GM23338 (cell line): Measurements from ENCODE around the gene BTNL8. TPM values are rescaled to one million over a fixed set of nuclear protein-coding genes. Genes with fewer than 3 reads are reported as not detected.

Experiments
- JUNB ChIP-seq: IDR thresholded peaks from one replicate; pipeline ENCODE4 v1.6.1; 2016; ENCODE audit warnings: antibody characterized with exemption; ENCODE audit not compliant: unreplicated experiment
- STAT1 ChIP-seq: IDR thresholded peaks from one replicate; pipeline ENCODE4 v1.6.1; 2016; ENCODE audit warnings: antibody characterized with exemption; ENCODE audit not compliant: unreplicated experiment
- ZNF114 ChIP-seq: fragments of 250-450 bp; sonication (Bioruptor Pico); IDR thresholded peaks from 2 replicates; pipeline ENCODE4 v1.5.0; 2020; ENCODE audit warnings: mild to moderate bottlenecking, moderate library complexity
- ZNF331 ChIP-seq: fragments of 250-450 bp; sonication (Bioruptor Pico); IDR thresholded peaks from 2 replicates; pipeline ENCODE4 v1.5.0; 2020; ENCODE audit warnings: low read depth, mild to moderate bottlenecking, moderate library complexity
- polyA plus RNA-seq: library from polyadenylated mRNA; unstranded; fragments of >200 nt; fragmentation: Nextera tagmentation; extraction: Ambion mirVana; gene quantifications from 2 replicates; pipeline ENCODE4 v1.2.1, GENCODE V29; 2016
- small RNA-seq: library from RNA; depleted of rRNA; stranded (forward); fragments of <200 nt; gene quantifications from one replicate; pipeline ENCODE3, GENCODE V24; 2014; ENCODE audit warnings: low replicate concordance
- total RNA-seq: library from RNA; depleted of rRNA; stranded (reverse); fragments of >200 nt; shearing (Covaris generic); gene quantifications from 2 replicates; pipeline ENCODE4 v1.2.3, GENCODE V29; 2014; rRNA removed
- TF ChIP-seq, protein P1 (sequence below): IDR thresholded peaks from one replicate; pipeline ENCODE4 v1.6.1; 2018; ENCODE audit warnings: antibody characterized with exemption; ENCODE audit not compliant: unreplicated experiment
- TF ChIP-seq, protein P2 (sequence below), 2 experiments: fragments of 200-600 bp in 1 of 2; sonication (generic) in 1 of 2; conservative IDR thresholded peaks; 2 replicates each; pipeline versions ENCODE4 v1.5.1 to v1.6.1; 2016 to 2017; ENCODE audit warnings: antibody characterized with exemption in 2 of 2, low read depth in 2 of 2, mild to moderate bottlenecking in 2 of 2, moderate library complexity in 1 of 2

The BTNL8 gene
- total and polyA plus RNA-seq, 2 experiments from 2014 or later = 0.23 TPM; not detected in 1

- TF ChIP-seq, protein P1, sequence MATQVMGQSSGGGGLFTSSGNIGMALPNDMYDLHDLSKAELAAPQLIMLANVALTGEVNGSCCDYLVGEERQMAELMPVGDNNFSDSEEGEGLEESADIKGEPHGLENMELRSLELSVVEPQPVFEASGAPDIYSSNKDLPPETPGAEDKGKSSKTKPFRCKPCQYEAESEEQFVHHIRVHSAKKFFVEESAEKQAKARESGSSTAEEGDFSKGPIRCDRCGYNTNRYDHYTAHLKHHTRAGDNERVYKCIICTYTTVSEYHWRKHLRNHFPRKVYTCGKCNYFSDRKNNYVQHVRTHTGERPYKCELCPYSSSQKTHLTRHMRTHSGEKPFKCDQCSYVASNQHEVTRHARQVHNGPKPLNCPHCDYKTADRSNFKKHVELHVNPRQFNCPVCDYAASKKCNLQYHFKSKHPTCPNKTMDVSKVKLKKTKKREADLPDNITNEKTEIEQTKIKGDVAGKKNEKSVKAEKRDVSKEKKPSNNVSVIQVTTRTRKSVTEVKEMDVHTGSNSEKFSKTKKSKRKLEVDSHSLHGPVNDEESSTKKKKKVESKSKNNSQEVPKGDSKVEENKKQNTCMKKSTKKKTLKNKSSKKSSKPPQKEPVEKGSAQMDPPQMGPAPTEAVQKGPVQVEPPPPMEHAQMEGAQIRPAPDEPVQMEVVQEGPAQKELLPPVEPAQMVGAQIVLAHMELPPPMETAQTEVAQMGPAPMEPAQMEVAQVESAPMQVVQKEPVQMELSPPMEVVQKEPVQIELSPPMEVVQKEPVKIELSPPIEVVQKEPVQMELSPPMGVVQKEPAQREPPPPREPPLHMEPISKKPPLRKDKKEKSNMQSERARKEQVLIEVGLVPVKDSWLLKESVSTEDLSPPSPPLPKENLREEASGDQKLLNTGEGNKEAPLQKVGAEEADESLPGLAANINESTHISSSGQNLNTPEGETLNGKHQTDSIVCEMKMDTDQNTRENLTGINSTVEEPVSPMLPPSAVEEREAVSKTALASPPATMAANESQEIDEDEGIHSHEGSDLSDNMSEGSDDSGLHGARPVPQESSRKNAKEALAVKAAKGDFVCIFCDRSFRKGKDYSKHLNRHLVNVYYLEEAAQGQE = no peak
- TF ChIP-seq JUNB (no peak), STAT1 (no peak), ZNF331 (CRISPR knock-in tag) (no peak), ZNF114 (CRISPR knock-in tag) (no peak)
- TF ChIP-seq, protein P2, sequence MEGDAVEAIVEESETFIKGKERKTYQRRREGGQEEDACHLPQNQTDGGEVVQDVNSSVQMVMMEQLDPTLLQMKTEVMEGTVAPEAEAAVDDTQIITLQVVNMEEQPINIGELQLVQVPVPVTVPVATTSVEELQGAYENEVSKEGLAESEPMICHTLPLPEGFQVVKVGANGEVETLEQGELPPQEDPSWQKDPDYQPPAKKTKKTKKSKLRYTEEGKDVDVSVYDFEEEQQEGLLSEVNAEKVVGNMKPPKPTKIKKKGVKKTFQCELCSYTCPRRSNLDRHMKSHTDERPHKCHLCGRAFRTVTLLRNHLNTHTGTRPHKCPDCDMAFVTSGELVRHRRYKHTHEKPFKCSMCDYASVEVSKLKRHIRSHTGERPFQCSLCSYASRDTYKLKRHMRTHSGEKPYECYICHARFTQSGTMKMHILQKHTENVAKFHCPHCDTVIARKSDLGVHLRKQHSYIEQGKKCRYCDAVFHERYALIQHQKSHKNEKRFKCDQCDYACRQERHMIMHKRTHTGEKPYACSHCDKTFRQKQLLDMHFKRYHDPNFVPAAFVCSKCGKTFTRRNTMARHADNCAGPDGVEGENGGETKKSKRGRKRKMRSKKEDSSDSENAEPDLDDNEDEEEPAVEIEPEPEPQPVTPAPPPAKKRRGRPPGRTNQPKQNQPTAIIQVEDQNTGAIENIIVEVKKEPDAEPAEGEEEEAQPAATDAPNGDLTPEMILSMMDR (conservative IDR thresholded peaks at IDR 0.05; ENCODE audit: low read depth in 2 of 2) = no peak
Observed at GRCh38 chr5:180990882-180991242, 91.9 kb downstream of the BTNL8 start (continued).

Small RNA genes lying within 50 kb of the gene (small RNA-seq; reads per million reads assigned to genes)
- gene RF00019 (not detected), gene RPS29P12 (not detected)

Other genes starting within 250 kb of the BTNL8 start
- gene FLT4, start 249.6 kb upstream of the BTNL8 start, total RNA-seq = 13.8 and 17.3 TPM in 2 replicates
- 2.6 and 3.4 TPM in 2 replicates for gene FLT4, start 249.6 kb upstream of the BTNL8 start, polyA plus RNA-seq
- not detected in 2 replicates for gene OR2Y1, start 159.1 kb upstream of the BTNL8 start, total RNA-seq
- not detected in 2 replicates for gene OR2Y1, start 159.1 kb upstream of the BTNL8 start, polyA plus RNA-seq
- gene MGAT1, start 96.4 kb upstream of the BTNL8 start, total RNA-seq = 81.4 and 97.5 TPM in 2 replicates
- 23.6 and 23.7 TPM in 2 replicates for gene MGAT1, start 96.4 kb upstream of the BTNL8 start, polyA plus RNA-seq
- 29.6 and 32.9 TPM in 2 replicates for gene ZFP62, start 37.9 kb upstream of the BTNL8 start, total RNA-seq
- 33.2 and 33.7 TPM in 2 replicates for gene ZFP62, start 37.9 kb upstream of the BTNL8 start, polyA plus RNA-seq
- not detected in 2 replicates for gene BTNL3, start 89.7 kb downstream of the BTNL8 start, total RNA-seq
- 0.08 TPM in 1 of 2 replicates, not detected in the other for gene BTNL3, start 89.7 kb downstream of the BTNL8 start, polyA plus RNA-seq
- 2.8 and 3.4 TPM in 2 replicates for gene BTNL9, start 141.1 kb downstream of the BTNL8 start, total RNA-seq
- 0.21 and 0.37 TPM in 2 replicates for gene BTNL9, start 141.1 kb downstream of the BTNL8 start, polyA plus RNA-seq
- gene OR2V1, start 232.0 kb downstream of the BTNL8 start, total RNA-seq = not detected in 2 replicates
- not detected in 2 replicates for gene OR2V1, start 232.0 kb downstream of the BTNL8 start, polyA plus RNA-seq
- gene OR2V2, start 248.4 kb downstream of the BTNL8 start, total RNA-seq = not detected in 2 replicates
- not detected in 2 replicates for gene OR2V2, start 248.4 kb downstream of the BTNL8 start, polyA plus RNA-seq